Stimulated activated CD8-positive, alpha-beta memory T cell treated with anti-CD3 and anti-CD28 coated beads, Interleukin-12 subunit alpha, Interleukin-12 subunit beta, amount 100 ng/mL, for 1 hour (primary cell): Measurements from ENCODE around the gene TBC1D16.

Experiments used
- DNase-seq: peaks from one replicate; pipeline ENCODE4 v3.0.0-alpha.2; 2020; ENCODE audit warnings: low read depth

The TBC1D16 gene

DNA sequence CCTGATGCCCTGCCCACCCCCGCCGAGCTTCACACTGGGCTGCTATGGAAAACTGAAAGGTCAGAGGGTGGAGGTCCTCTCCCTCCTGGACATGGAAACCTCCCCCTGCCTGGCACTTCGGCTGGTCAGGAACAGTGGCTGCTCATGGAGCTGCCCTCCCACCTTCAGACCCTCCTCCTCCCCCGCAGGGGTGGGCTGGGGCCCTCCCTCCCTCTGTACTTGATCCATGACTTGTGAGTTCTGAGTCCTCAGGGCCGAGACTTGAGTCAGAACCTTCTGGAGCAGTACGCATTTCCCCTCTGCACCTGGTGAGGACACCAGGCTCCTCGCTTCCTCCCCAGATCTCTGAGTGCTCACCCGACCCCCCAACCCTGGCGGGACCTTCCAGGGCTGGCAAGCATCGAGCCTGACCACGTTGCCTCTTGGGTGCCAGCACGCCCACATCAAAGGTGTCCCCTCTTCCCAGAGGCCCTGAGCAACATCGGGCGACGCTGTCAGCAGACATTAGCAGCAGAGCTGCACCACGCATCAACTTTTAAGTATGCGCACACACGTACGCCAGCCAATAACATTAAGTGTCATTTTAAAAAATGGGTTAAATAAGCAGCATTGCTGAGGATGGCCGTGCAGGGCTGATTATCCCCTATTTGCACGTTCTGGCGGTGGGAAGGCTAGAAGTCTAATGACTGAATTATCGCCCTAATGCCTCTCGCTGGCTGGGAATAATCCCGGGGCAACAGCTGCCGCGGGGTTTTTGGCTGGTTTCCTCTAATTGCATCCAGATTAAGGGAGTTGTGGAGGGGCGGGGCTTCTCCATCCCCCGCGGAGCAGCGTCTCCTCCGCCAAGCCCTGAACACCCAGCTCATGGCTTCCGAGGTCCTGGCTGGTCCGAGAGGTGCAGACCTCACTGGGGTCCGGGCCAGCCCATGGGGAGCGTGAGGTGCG lies 98.0 kb downstream of the TBC1D16 start:
- DNase-seq = no peak

DNA sequence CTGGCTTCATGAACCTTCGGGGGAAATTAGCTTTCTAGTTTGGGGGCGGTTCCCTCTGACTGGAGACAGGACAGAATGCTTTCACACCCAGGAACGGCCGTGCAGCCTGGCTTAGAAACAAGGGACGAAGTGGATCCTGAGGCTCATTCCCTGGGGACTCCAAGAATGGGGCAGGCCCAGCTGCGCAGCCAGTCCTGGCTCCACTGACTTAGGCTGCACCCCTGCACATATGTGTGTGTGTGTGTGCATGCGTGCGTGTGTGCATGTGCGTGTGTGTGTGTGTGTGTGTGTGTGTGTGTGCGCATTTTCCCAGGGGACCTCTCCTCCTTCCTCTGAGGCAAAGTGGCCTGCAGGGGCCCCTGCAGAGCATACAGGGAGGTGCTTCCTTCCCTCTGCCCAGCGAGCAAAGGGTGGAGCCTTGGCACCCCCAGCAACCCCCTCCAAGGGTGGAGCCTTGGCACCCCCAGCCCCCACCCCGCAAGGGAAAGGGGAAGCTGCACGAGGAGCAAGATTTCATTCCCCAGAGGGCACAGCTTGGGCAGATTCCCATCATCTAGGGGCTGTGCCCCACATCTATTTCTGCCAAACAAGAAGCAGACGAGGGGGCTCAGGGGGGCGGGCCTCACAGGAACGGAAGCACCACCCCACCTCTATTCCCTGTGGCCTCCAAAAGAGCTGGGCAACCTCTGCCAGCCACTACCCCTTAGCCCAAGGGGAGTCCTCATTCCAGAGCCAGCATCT lies 98.9 kb downstream of the TBC1D16 start:
- DNase-seq = no peak

- DNase-seq = no peak
Observed at GRCh38 chr17:79936050-79936449, 99.6 kb downstream of the TBC1D16 start.

DNA sequence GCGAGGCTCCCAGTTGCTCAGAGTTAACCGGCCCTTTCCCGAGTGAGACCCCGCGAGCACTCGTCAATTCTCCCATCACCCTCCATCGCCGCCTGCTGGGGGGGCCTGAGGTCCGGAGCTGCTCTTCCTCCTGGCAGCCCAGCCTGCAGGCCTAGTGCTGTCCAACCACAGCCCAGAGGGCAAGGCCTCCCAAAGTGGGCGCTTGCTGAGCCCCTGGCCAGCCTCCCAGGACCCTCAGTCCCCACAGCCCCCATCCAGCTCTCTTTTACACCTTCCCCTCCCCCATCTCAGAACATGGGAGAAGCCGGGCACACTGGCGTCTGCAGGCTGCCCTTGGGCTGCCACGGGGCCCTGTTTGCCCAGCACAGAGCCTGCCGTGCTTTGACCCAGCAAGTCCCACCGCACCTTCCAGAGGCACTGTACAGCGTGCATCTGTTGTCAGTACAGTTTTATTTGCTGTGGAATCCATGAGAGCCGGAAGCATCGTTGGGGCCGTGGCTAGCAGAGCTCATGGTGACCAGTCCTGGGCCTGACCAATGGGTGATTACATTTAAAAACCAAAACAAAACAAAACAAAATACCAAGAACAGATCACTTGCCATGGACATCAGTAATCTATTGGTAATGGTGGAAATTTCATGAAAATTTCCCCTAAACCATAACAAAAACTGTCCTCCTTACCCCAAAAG lies 100.3 kb downstream of the TBC1D16 start:
- DNase-seq = no peak

- DNase-seq = no peak
Observed at GRCh38 chr17:79934653-79934970, 101.1 kb downstream of the TBC1D16 start.

GRCh38 chr17:79933863-79934652 lies 101.6 kb downstream of the TBC1D16 start:
- DNase-seq = no peak

- no peak for DNase-seq
Observed at GRCh38 chr17:79932451-79933306, 103.0 kb downstream of the TBC1D16 start.

DNA sequence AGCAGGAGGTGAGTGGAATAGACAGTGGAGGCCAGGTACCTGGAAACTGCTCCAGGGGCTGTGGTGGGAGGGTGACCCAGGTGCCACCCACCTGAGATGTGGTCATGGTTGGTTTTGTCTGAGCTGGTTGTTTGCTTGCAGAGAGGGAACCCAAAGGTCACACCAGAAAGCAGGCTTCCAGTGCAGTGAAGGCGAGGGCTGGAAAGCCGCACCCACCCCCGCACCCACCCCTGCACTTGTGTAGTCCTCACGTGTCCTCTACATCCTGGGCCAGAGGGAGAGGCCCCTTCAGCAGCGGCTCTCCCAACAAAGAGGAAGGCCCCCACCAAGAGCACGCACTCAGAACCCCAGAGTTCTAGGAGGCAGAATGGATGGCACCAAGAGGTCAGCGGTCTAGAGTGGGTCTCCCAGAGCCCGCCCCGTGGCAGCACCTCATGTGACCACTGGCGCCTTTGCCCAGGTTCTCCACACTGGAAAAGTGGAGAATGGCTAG lies 103.8 kb downstream of the TBC1D16 start:
- no peak for DNase-seq

GRCh38 chr17:79930877-79931816 lies 104.5 kb downstream of the TBC1D16 start:
- DNase-seq = no peak

- DNase-seq = no peak
Observed at GRCh38 chr17:79930062-79930876, 105.4 kb downstream of the TBC1D16 start.

DNA sequence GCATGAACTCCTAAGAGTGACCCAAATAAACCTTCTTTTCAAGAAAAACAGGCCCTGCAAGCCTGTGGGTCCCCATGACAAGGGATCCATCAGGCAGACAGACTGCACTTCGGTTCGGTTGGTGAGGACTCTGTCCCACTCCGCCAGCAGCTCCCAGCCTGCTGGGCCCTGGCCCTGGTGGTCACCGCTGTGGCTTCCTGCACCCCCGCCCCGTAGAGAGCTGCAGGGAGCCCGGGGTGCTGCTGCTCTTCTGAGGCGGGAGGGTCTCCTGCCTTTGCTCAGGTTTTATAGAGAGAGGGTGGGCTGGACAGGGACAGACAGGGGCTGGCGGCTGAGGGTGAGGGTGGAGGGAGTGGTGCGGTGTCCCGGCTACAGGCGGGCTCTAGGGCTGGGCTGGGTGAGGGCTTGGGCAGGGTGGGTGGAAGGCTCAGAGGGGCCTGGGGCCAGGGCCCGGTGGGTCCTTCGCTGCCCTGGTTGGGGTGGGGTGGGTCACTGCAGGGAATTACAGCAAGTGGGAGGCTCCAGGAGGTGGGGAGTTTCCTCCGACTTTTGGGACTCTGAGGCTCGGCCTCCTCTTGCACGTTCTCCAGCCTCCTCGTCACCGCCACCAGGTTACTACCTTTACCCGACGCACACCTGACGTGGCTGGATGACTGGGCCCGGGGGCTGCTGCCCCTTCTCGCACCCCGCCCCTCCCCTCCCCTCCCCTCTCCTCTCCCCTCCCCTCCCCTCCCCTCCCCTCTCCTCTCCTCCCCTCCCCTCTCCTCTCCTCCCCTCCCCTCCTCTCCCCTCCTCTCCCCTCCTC lies 106.2 kb downstream of the TBC1D16 start:
- no peak for DNase-seq

GRCh38 chr17:79928502-79929256 lies 107.0 kb downstream of the TBC1D16 start:
- DNase-seq = no peak

GRCh38 chr17:79927688-79928501 lies 107.8 kb downstream of the TBC1D16 start:
- DNase-seq = no peak

- DNase-seq = no peak
Observed at GRCh38 chr17:79927136-79927661, 108.5 kb downstream of the TBC1D16 start.

DNA sequence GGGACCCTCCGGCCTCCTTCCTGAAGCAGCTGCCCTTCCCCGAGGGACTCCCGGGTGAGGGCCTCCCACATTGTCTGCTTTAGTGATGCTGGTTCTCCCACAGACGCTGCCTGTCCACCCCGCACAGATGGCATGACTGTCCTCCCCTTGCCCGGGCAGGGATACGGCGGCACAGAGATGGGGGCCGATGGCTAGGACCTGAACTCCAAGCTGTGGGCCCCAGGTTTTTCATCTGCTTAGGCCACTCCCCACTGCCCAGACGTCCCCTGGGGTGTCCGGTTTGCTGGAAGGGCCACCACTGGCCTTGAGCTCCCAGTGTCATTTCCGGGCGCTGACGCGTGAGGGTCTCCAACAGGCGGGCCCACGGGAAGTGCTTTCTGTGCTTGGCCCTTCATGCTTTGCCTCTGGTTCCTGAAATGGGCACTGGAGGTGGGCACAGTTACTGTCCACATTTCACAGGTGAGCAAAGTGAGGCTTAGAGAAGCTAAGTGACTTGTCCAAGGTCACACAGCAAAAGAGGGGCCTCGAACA lies 109.0 kb downstream of the TBC1D16 start:
- no peak for DNase-seq

DNA sequence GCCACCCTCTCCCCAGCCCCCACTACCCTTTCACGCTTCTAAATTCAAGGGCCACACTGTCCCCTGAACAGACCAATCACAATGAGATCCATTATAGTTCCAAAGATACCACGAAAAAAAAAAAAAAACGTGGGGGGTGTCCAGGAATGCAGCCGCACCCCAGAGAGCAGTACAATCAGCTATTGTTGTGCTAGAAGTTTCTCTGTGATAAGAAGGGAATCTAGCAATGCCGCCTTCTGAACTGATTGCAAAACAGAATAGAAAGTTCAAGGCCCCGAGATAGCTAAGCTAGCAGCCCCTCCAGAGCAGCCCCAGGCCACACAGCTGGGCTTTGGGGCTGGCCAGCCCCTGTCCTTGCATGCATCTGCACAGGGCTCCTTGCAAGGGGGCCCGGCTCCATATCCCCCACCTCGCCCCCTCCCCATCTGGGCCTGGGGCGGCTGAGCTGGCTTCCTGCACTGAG lies 109.5 kb downstream of the TBC1D16 start:
- DNase-seq = no peak
